Body of pancreas (tissue), 4 donors: ENCODE measurements around the gene LIN52.

ENCODE experiments used
- POLR2A ChIP-seq, 3 donors: fragments of 450-650 bp; IDR thresholded peaks; one replicate each; pipeline ENCODE4 v1.6.1; 2016; ENCODE audit warnings: antibody characterized with exemption in 3 of 3, mild to moderate bottlenecking in 2 of 3
- TF ChIP-seq, protein P1 (sequence below), 7 experiments: fragments of 450-650 bp in 4 of 7; fragments of 200-600 bp in 3 of 7; sonication (generic) in 3 of 7; IDR thresholded peaks; one replicate each; pipeline ENCODE4 v1.5.1; 2016 to 2019; ENCODE audit warnings: antibody characterized with exemption in 7 of 7

DNA sequence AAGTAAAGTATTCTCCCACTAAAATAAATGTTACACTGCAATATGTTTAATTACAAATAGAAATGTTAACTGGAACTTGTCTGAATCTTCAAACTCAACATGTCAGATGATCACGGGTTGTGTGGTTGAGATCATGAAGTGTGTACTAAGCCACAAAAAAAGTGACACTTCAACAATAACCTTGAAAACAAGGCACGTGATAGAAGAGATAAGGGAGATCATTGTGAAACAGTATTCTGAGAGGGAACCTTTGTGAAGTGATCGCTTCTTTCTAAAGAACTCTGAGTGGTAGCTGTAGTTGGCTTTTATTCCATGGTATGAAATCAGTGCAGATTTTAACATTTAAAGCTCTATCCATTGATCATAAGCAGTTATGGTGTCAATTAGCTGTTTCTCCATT, 60.0 kb downstream of the LIN52 start:
- TF ChIP-seq, protein P1, sequence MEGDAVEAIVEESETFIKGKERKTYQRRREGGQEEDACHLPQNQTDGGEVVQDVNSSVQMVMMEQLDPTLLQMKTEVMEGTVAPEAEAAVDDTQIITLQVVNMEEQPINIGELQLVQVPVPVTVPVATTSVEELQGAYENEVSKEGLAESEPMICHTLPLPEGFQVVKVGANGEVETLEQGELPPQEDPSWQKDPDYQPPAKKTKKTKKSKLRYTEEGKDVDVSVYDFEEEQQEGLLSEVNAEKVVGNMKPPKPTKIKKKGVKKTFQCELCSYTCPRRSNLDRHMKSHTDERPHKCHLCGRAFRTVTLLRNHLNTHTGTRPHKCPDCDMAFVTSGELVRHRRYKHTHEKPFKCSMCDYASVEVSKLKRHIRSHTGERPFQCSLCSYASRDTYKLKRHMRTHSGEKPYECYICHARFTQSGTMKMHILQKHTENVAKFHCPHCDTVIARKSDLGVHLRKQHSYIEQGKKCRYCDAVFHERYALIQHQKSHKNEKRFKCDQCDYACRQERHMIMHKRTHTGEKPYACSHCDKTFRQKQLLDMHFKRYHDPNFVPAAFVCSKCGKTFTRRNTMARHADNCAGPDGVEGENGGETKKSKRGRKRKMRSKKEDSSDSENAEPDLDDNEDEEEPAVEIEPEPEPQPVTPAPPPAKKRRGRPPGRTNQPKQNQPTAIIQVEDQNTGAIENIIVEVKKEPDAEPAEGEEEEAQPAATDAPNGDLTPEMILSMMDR (IDR thresholded peaks at IDR 0.05), result no peak
- no peak for TF ChIP-seq POLR2A (IDR thresholded peaks at IDR 0.05)
